GM18517 (cell line): ENCODE measurements around the gene SIL1.
"Not testable (repeated sequence)": the region's sequence is repeated elsewhere in the genome, so short reads cannot be mapped to it uniquely, and the experiment has no call there.

Experiments used
- ATAC-seq: cut with Tn5 transposase; IDR thresholded peaks from one replicate; pipeline ENCODE4 v1.9.1; 2021; ENCODE audit warnings: mild to moderate bottlenecking, moderate library complexity; ENCODE audit not compliant: unreplicated experiment

The SIL1 gene

DNA sequence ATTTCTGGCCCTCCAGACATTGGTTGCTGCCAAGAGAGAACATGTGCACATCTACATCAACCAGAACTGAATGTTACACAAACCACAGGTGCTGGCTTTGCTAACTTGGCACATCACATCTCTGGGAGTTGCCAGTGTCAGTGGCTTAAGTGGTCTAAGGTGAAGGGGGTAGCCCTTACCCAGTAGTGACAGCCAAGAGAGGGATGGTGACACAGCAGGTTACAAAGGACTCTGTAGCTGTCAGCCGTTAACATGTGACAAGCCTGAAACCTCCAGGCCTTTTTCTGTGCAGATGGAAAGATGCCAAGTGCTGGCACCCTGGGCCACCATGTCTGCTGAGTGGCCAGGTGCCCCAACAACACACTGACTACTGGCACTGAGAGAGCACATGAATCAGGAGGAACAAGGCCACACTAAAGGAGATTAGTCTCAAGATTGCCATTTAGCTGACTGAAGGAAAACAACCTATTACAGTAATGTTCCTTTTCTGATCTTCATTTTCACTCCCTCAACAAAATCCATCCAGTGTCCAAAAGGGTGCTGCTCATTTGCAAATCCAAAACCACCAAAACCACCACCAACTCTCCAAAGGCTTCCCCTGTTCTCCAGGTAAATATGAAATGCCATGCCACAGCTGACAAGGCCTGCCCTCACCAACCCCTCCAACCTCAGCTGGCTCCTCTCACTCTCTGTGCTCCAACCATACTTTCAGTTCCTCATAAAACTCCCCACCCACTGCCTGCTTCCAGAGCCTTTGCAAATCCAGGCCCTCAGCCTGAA lies 20.2 kb downstream of the SIL1 start:
- ATAC-seq = no peak

GRCh38 chr5:139177281-139177680 lies 20.9 kb downstream of the SIL1 start:
- ATAC-seq = not testable (repeated sequence)

GRCh38 chr5:139174382-139174781 lies 23.8 kb downstream of the SIL1 start:
- ATAC-seq = not testable (repeated sequence)

GRCh38 chr5:139171779-139172404 lies 26.3 kb downstream of the SIL1 start:
- no peak for ATAC-seq

- ATAC-seq = no peak
These were observed 30.0 kb downstream of the SIL1 start for GRCh38 chr5:139167952-139168720.

GRCh38 chr5:139167533-139167932 lies 30.6 kb downstream of the SIL1 start:
- ATAC-seq = no peak

DNA sequence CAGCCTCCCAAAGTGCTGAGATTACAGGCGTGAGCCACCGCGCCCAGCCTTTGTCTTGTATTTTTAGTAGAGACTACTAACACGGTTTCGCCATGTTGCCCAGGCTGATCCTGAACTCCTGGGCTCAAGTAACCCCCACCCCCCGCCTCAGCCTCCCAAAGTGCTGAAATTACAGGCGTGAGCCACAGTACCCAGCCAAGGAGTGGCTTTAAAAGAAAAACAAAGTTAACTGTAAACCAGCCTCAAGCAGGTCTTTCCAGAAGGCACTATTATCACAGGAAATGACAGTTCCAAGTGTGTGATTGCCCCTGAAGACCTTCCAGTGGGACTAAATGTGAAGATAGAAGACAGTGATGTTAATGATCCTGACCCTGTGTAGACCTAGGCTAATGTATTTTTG lies 31.1 kb downstream of the SIL1 start:
- ATAC-seq = no peak

GRCh38 chr5:139164897-139165296 lies 33.3 kb downstream of the SIL1 start:
- ATAC-seq = not testable (repeated sequence)

DNA sequence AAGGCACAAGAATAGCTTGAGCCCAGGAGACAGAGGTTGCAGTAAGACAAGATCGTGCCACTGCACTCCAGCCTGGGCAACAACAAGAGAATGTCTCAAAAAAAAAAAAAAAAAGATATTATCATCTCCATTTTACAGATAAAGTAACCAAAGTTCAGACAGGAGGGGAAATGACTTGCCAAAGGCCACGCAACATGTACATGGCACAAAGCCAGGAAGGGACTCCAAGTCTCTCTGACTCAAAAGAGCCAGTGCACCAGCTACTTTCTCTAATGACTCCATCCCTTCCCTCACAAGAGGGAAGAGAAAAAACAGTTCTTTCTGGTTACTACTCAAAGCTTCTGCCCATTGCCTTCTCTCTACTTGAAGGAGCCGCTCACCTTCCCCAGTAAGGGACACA lies 34.1 kb downstream of the SIL1 start:
- no peak for ATAC-seq

DNA sequence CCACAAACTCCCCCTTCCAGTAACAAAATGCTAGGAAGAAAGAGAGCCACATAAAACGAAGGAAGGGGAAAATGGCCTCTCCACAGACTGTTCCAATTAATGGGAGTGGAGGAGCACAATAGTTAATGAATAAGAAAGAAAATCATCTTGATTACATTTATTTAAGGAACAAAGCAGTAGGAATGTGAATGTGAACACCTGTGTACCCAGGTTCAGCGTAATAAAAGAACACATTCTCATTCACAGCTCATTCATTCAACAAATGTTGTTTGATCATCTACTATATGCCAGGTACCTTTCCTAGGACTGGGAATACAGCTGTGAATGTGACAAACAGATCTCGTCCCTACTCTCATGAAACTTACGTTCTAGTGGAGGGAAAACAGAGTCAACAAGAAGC lies 35.7 kb downstream of the SIL1 start:
- no peak for ATAC-seq

DNA sequence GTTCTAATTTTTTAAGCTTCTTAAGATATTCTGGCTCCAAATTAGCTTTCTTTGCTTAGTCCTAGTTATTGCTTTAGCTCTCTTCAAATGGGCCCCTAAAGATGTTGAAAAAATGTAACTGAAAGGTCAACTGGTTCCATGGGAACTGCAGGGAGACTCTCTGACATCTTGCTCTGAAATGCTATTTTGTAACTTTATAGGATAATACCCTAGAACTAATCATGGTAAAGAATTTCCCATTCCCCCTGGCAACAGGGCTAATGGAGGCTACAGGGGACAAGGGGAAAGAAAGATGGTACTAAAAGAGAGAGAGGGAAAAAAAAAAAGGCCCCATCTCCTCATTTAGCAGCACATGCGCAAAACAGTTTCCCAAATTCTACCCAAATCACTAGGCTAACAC lies 39.4 kb downstream of the SIL1 start:
- no peak for ATAC-seq

DNA sequence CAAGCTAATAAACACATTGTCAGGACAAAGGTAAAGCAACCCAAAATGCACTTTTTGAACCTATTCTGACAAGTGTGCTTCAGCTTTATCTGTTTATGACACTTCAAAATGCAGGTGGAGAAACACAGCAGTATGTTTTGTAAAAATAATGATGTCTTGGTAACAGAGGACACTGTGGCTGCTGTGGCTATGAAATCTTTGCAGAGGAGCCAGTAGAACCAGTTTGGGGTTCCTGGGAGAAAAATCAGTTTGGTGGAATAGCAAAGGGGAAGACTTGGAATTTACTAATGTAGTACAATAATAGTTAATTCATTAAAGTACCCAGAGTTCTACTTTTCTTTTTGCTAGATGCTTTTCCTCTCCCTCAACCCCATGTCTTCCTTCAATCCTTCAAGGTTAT lies 40.6 kb downstream of the SIL1 start:
- ATAC-seq = no peak

GRCh38 chr5:139156814-139157213 lies 41.4 kb downstream of the SIL1 start:
- ATAC-seq = no peak

- ATAC-seq = no peak
These were observed 42.8 kb downstream of the SIL1 start for GRCh38 chr5:139155333-139155732.

DNA sequence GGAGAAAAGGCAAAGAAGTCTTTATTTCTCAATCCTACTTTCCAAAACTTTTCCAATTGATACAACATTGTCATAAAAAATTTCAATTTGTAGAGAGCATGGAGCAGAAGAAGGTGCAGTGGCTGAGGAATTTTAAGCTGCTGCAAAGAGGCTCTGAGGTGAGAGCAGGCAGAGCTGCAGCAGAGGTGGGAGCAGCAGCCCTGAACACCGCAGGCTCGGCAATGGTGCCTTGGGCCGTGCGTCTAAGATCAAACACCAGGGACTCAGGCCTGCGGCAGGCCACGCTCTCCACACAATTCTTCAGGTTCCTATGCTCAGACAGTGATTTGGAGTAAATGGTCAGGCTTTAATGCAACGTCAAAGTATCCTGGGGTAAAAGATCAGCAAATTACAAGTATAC lies 46.3 kb downstream of the SIL1 start:
- no peak for ATAC-seq

- ATAC-seq = no peak
These were observed 47.7 kb downstream of the SIL1 start for GRCh38 chr5:139150367-139150999.

- no peak for ATAC-seq
These were observed 48.5 kb downstream of the SIL1 start for GRCh38 chr5:139149477-139150199.

DNA sequence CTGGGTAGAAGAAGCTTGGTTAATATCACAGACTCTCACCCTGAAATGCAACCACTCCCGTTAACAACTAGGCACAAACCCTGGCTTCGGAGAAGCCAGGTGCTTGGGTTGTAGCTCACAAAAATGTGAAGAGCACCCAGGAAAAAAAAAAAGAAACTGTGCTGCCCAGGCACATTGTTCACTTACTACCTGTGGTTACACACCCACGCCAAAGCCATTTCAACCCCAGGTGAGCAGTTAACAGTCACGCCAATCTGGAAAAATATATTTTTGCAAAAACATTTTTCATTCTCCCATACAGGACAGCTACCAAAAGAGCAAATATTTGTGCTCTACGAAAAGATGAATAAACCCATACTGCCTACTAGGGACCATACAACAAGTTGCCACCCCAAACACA lies 49.2 kb downstream of the SIL1 start:
- ATAC-seq = no peak

DNA sequence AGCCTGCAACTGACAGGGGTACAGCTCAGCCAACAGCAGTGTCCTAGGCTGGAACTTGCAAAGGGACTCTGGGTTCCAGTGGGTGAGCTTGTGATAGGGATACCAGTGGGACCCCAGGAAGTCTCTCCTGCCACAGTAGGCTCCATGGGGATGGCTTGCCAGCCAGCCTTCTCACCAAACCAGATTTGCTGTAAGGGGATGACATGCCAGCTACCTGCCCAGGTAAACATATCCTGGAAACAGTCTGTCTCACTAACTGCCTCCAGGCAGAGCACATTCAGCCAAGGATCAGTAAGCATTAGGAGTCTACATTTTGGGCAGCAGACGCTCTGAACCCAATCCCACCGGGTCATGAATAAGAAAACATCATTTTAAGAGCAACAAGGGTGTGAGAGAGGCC lies 49.9 kb downstream of the SIL1 start:
- ATAC-seq = no peak

GRCh38 chr5:139147483-139148087 lies 50.6 kb downstream of the SIL1 start:
- ATAC-seq = no peak
